ENCODE measurements around the gene SF3B3.

- TF ChIP-seq, protein P1, sequence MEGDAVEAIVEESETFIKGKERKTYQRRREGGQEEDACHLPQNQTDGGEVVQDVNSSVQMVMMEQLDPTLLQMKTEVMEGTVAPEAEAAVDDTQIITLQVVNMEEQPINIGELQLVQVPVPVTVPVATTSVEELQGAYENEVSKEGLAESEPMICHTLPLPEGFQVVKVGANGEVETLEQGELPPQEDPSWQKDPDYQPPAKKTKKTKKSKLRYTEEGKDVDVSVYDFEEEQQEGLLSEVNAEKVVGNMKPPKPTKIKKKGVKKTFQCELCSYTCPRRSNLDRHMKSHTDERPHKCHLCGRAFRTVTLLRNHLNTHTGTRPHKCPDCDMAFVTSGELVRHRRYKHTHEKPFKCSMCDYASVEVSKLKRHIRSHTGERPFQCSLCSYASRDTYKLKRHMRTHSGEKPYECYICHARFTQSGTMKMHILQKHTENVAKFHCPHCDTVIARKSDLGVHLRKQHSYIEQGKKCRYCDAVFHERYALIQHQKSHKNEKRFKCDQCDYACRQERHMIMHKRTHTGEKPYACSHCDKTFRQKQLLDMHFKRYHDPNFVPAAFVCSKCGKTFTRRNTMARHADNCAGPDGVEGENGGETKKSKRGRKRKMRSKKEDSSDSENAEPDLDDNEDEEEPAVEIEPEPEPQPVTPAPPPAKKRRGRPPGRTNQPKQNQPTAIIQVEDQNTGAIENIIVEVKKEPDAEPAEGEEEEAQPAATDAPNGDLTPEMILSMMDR (IDR thresholded peaks at IDR 0.05) = no peak
- TF ChIP-seq POLR2A (IDR thresholded peaks at IDR 0.05) = no peak
These were observed 79.2 kb downstream of the SF3B3 start for GRCh38 chr16:70602831-70603230.
